HEK293T (cell line): ENCODE results near the gene JAZF1.

Source experiments
- ARNT ChIP-seq: fragments of 450-650 bp; IDR thresholded peaks from 2 replicates; pipeline ENCODE4 v1.6.1; 2017; ENCODE audit warnings: mild to moderate bottlenecking
- SUZ12 ChIP-seq: fragments of 450-650 bp; IDR thresholded peaks from 2 replicates; pipeline ENCODE4 v1.6.1; 2016; ENCODE audit warnings: mild to moderate bottlenecking
- TARDBP ChIP-seq: fragments of 450-650 bp; IDR thresholded peaks from 2 replicates; pipeline ENCODE4 v1.6.1; 2016

- TF ChIP-seq SUZ12, result no peak
- no peak for TF ChIP-seq TARDBP
- TF ChIP-seq ARNT, result no peak
Observed at GRCh38 chr7:28038175-28038797, 142.3 kb downstream of the JAZF1 start.
